Left ventricle myocardium inferior (tissue), 1 donor: ENCODE measurements around the gene MAP3K15. TPM values are rescaled to one million over a fixed set of nuclear protein-coding genes. Genes with fewer than 3 reads are reported as not detected.

Experiments
- DNase-seq: peaks from one replicate; pipeline ENCODE4 v3.0.0-alpha.2; 2020
- H3K27ac ChIP-seq: fragments of 200-600 bp; replicated peaks from 2 replicates; pipeline ENCODE4 v1.8.0; 2021
- H3K27me3 ChIP-seq: fragments of 200-600 bp; 2 replicates; pipeline ENCODE4 v1.8.0; 2021; ENCODE audit warnings: low read depth
- H3K36me3 ChIP-seq: fragments of 200-600 bp; 2 replicates; pipeline ENCODE4 v1.8.0; 2021
- H3K4me1 ChIP-seq: fragments of 200-600 bp; 2 replicates; pipeline ENCODE4 v1.8.0; 2021
- H3K4me3 ChIP-seq: fragments of 200-600 bp; 2 replicates; pipeline ENCODE4 v1.8.0; 2021; ENCODE audit warnings: mild to moderate bottlenecking, moderate library complexity
- H3K9me3 ChIP-seq: fragments of 200-600 bp; replicated peaks from 2 replicates; pipeline ENCODE4 v1.8.0; 2021
- intact Hi-C: fragments of 100-400 bp; cut with micrococcal nuclease; formaldehyde crosslinking; loops from one replicate; pipeline ENCODE4 v1.11.0; 2022
- total RNA-seq: library from RNA; stranded (reverse); fragmentation: NEBNext Ultra II Directional; extraction: Animal tissue kit (Norgen Biotek cat#: 25700); gene quantifications from one replicate; pipeline ENCODE4 v1.2.1, GENCODE V29; 2021
- TF ChIP-seq, protein P1 (sequence below): fragments of 200-600 bp; IDR thresholded peaks from 2 replicates; pipeline ENCODE4 v1.8.0; 2021; ENCODE audit warnings: antibody characterized with exemption, mild to moderate bottlenecking, borderline replicate concordance
- donor health status: DM: no; HTN: yes; CAD: no; lungs with severe emphysema.

The MAP3K15 gene
- total RNA-seq, 1 donor from 2014 or later = not detected

GRCh38 chrX:19382555-19383145 is 132.7 kb downstream of the MAP3K15 start:
- Histone ChIP-seq H3K4me1 (no peaks in the 10 kb centered on the region), H3K36me3 (no peaks in the 10 kb centered on the region), H3K4me3 (no peak overlapping the region), H3K27me3 (no peaks in the 10 kb centered on the region), H3K9me3 (no peaks in the 10 kb centered on the region), H3K27ac (no peak overlapping the region)
- intact Hi-C loops = no loop called here
- DNase-seq = peak; percentile 34
- TF ChIP-seq, protein P1, sequence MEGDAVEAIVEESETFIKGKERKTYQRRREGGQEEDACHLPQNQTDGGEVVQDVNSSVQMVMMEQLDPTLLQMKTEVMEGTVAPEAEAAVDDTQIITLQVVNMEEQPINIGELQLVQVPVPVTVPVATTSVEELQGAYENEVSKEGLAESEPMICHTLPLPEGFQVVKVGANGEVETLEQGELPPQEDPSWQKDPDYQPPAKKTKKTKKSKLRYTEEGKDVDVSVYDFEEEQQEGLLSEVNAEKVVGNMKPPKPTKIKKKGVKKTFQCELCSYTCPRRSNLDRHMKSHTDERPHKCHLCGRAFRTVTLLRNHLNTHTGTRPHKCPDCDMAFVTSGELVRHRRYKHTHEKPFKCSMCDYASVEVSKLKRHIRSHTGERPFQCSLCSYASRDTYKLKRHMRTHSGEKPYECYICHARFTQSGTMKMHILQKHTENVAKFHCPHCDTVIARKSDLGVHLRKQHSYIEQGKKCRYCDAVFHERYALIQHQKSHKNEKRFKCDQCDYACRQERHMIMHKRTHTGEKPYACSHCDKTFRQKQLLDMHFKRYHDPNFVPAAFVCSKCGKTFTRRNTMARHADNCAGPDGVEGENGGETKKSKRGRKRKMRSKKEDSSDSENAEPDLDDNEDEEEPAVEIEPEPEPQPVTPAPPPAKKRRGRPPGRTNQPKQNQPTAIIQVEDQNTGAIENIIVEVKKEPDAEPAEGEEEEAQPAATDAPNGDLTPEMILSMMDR = peak; percentile 60

GRCh38 chrX:19381326-19381725 is 134.0 kb downstream of the MAP3K15 start:
- H3K27ac ChIP-seq = no peak overlapping the region
- no peak overlapping the region for H3K4me3 ChIP-seq
- H3K9me3 ChIP-seq = no peaks in the 10 kb centered on the region
- TF ChIP-seq, protein P1 = no peak
- intact Hi-C loops = no loop called here
- H3K27me3 ChIP-seq = no peaks in the 10 kb centered on the region
- no peaks in the 10 kb centered on the region for H3K4me1 ChIP-seq
- DNase-seq = no peak
- H3K36me3 ChIP-seq = no peaks in the 10 kb centered on the region

- TF ChIP-seq, protein P1 = no peak
- Histone ChIP-seq H3K4me1 (no peaks in the 10 kb centered on the region), H3K36me3 (no peaks in the 10 kb centered on the region), H3K27ac (no peak overlapping the region), H3K9me3 (no peaks in the 10 kb centered on the region), H3K4me3 (no peak overlapping the region), H3K27me3 (no peaks in the 10 kb centered on the region)
- no peak for DNase-seq
- intact Hi-C loops = no loop called here
Measured at GRCh38 chrX:19377799-19378198, 137.5 kb downstream of the MAP3K15 start.

- intact Hi-C loops = no loop called here
- no peaks in the 10 kb centered on the region for H3K36me3 ChIP-seq
- no peak overlapping the region for H3K4me3 ChIP-seq
- no peak for DNase-seq
- TF ChIP-seq, protein P1 = no peak
- no peak overlapping the region for H3K27ac ChIP-seq
- no peaks in the 10 kb centered on the region for H3K9me3 ChIP-seq
- no peaks in the 10 kb centered on the region for H3K27me3 ChIP-seq
- no peaks in the 10 kb centered on the region for H3K4me1 ChIP-seq
Measured at GRCh38 chrX:19375546-19375945, 139.8 kb downstream of the MAP3K15 start.

DNA sequence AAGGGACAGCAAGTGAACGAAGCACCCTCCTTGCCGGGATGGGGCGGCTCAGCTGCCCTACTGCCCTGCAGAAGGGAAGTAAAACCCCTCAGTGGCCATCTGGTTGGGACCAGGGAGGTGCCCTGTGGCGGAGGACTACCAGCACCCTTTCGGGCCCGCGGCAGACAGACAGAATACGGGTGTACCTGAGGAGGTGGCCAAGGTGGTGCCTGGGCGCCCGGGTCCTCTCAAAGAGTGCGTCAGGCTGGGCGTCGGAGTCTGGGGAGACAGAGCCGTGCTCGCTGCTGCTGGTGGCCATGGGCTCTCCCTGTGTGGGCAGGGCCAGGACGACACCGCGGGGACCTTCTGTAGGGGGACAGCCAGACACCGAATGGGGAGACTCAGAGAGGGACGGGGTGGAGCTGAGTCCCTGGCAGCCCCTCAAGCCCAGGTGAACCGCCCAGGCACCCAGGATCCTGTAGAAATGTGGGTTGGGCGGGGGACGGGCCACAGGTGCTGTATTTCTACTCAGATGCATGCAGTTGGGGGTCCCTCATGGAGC is 141.9 kb downstream of the MAP3K15 start:
- Histone ChIP-seq H3K36me3 (no peaks in the 10 kb centered on the region), H3K4me1 (no peaks in the 10 kb centered on the region), H3K27me3 (no peaks in the 10 kb centered on the region), H3K27ac (no peak overlapping the region), H3K4me3 (no peak overlapping the region), H3K9me3 (no peaks in the 10 kb centered on the region)
- no peak for DNase-seq
- TF ChIP-seq, protein P1 = no peak
- intact Hi-C loops = no loop called here
